Calu3 (cell line): ENCODE measurements around the gene TIMM50. TPM values are rescaled to one million over a fixed set of nuclear protein-coding genes. Genes with fewer than 3 reads are reported as not detected.

Experiments used
- BruUV-seq: library from RNA; stranded (reverse); fragments of 400-500 nt; replicated peaks from 2 replicates; lab custom pipeline; 2021; lab: Mats Ljungman, UMichigan
- CTCF ChIA-PET: fragments of 300-600 bp; sonication (Branson Sonifier 250); formaldehyde crosslinking; loops from one replicate; lab custom pipeline; 2022; ENCODE audit warnings: antibody characterized with exemption; lab: Charles Lee
- DNase-seq: peaks from one replicate; pipeline ENCODE4 v3.0.0; 2022
- H3K27ac Mint-ChIP-seq: one replicate; pipeline ENCODE4 v1.8.0; 2022; ENCODE audit warnings: mixed read lengths; ENCODE audit not compliant: unreplicated experiment
- H3K27me3 Mint-ChIP-seq: one replicate; pipeline ENCODE4 v1.8.0; 2022; ENCODE audit warnings: mixed read lengths; ENCODE audit not compliant: unreplicated experiment
- H3K36me3 Mint-ChIP-seq: one replicate; pipeline ENCODE4 v1.8.0; 2022; ENCODE audit warnings: mild to moderate bottlenecking, moderate library complexity, mixed read lengths; ENCODE audit not compliant: insufficient read depth, unreplicated experiment
- H3K4me1 Mint-ChIP-seq: one replicate; pipeline ENCODE4 v1.8.0; 2022; ENCODE audit warnings: mild to moderate bottlenecking, low read depth, mixed read lengths; ENCODE audit not compliant: unreplicated experiment
- H3K4me3 Mint-ChIP-seq: one replicate; pipeline ENCODE4 v1.8.0; 2022; ENCODE audit warnings: mild to moderate bottlenecking, low read depth, moderate library complexity, mixed read lengths; ENCODE audit not compliant: unreplicated experiment
- H3K9me3 Mint-ChIP-seq: one replicate; pipeline ENCODE4 v1.8.0; 2022; ENCODE audit warnings: low read depth, mixed read lengths; ENCODE audit not compliant: unreplicated experiment
- CTCF ChIP-seq: fragments of 200-600 bp; IDR thresholded peaks from one replicate; pipeline ENCODE4 v1.8.0; 2022; ENCODE audit warnings: antibody characterized with exemption; ENCODE audit not compliant: unreplicated experiment
- intact Hi-C: fragments of 100-400 bp; cut with micrococcal nuclease; formaldehyde crosslinking; loops from one replicate; pipeline ENCODE4 v1.10.0; 2022; ENCODE audit not compliant: unreplicated experiment
- total RNA-seq: library from RNA; stranded (reverse); gene quantifications from 2 replicates; pipeline ENCODE4 v1.2.3, GENCODE V29; 2022

The TIMM50 gene
- total RNA-seq, 1 experiment from 2014 or later = 116 TPM

DNA sequence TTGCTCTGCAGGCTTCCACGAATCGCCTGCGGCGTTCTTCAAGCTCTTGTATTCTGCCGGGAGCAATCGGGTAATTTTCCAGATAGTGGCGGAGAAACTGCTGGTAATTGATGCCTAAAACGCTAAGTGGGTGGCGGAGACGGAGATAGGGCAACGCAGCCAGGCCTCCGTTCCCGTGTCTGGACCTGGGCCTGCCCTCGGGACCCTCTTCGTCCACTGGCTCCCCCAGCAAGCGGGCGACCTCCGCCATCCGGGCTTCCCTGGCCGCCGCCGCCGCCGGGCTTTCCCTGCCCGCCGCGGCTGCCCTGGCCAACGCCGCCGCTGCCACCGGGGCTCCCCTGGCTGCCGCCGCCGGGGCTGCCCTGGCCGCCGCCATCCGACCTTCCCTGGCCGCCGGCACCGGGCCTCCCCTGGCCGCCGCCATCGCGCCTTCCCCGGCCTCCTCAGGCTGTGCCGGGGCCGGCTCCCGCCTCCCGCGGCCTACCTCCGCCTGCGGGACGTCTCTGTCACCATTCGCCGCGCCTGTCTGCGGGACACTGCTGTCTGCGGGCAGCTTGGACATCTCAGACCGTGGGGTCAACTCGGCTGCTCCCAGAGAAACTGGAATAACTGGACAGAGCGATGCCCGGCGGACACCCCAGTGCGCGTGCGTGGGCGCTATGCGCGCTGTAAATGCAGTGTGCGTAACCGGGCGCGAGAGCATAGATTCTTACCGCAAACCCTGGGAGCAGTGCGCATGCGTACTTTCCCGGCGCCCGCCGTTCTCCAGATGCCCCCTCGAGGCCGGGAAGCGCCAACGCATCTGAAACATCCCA lies 59.1 kb downstream of the TIMM50 start, which contains the start of gene EID2:
EID2 (minus strand) TSS at position 644 of the 815 bp plus-strand sequence; CDS start at position 562, 82 bp downstream.
- TF ChIP-seq CTCF = peak; percentile 86
- Mint-ChIP-seq H3K27me3 (peaks cover 49% of the 10 kb centered on the region), H3K4me3 (peak within 1 kb of the TSS; percentile 84), H3K27ac (peak within 1 kb of the TSS; percentile 84), H3K9me3 (no peaks in the 10 kb centered on the region), H3K36me3 (peaks cover 28% of the 10 kb centered on the region), H3K4me1 (peaks cover 28% of the 10 kb centered on the region)
- DNase-seq = peak; percentile 98
- BruUV-seq = TSS peak; percentile 78
- CTCF ChIA-PET = interaction anchor here (0.5 to 1.8 kb wide), 3 partner anchors 12 to 42 kb away, joined by 3 to 4 read pairs (median 3); no protein-coding TSS in a partner anchor
- intact Hi-C loops = no loop called here

- BruUV-seq = no TSS peak
- no peak for DNase-seq
- no peaks in the 10 kb centered on the region for H3K9me3 Mint-ChIP-seq
- H3K4me3 Mint-ChIP-seq = peak overlapping the region; percentile 84
- TF ChIP-seq CTCF = no peak
- peaks cover 28% of the 10 kb centered on the region for H3K4me1 Mint-ChIP-seq
- intact Hi-C loops = no loop called here
- H3K27ac Mint-ChIP-seq = peak overlapping the region; percentile 84
- CTCF ChIA-PET = interaction anchor here (0.6 to 1.8 kb wide), 2 partner anchors 42 to 102 kb away, joined by 3 to 4 read pairs; no protein-coding TSS in a partner anchor
- H3K36me3 Mint-ChIP-seq = peaks cover 28% of the 10 kb centered on the region
- peaks cover 49% of the 10 kb centered on the region for H3K27me3 Mint-ChIP-seq
Observed at GRCh38 chr19:39540333-39540673, 59.7 kb downstream of the TIMM50 start.

Other genes starting within 250 kb of the TIMM50 start
- not detected in 2 replicates for gene IFNL3, start 235.8 kb upstream of the TIMM50 start, total RNA-seq
- not detected in 2 replicates for gene IFNL4, start 232.0 kb upstream of the TIMM50 start, total RNA-seq
- not detected in 2 replicates for gene IFNL2, start 212.4 kb upstream of the TIMM50 start, total RNA-seq
- 1.0 and 1.1 TPM in 2 replicates for gene IFNL1, start 184.4 kb upstream of the TIMM50 start, total RNA-seq
- gene LRFN1, start 160.0 kb upstream of the TIMM50 start, total RNA-seq = 4.0 and 5.6 TPM in 2 replicates
- gene GMFG, start 144.8 kb upstream of the TIMM50 start, total RNA-seq = not detected in 2 replicates
- gene SAMD4B, start 138.4 kb upstream of the TIMM50 start, total RNA-seq = 214 and 237 TPM in 2 replicates
- 64.3 and 72.7 TPM in 2 replicates for gene PAF1, start 89.7 kb upstream of the TIMM50 start, total RNA-seq
- gene MED29, start 89.5 kb upstream of the TIMM50 start, total RNA-seq = 56.8 and 66.6 TPM in 2 replicates
- gene ZFP36, start 74.0 kb upstream of the TIMM50 start, total RNA-seq = 70.8 and 107 TPM in 2 replicates
- 64.1 and 65.3 TPM in 2 replicates for gene PLEKHG2, start 68.2 kb upstream of the TIMM50 start, total RNA-seq
- 1,912 and 1,929 TPM in 2 replicates for gene RPS16, start 44.9 kb upstream of the TIMM50 start, total RNA-seq
- 158 and 189 TPM in 2 replicates for gene SUPT5H, start 35.3 kb upstream of the TIMM50 start, total RNA-seq
- 0.19 and 0.42 TPM in 2 replicates for gene DLL3, start 18.1 kb downstream of the TIMM50 start, total RNA-seq
- gene SELENOV, start 34.3 kb downstream of the TIMM50 start, total RNA-seq = not detected in 2 replicates
- gene EID2B, start 52.0 kb downstream of the TIMM50 start, total RNA-seq = 2.4 and 3.3 TPM in 2 replicates
- gene EID2, start 59.3 kb downstream of the TIMM50 start, total RNA-seq = 14.6 and 17.5 TPM in 2 replicates
- not detected in 2 replicates for gene LGALS13, start 121.7 kb downstream of the TIMM50 start, total RNA-seq
- not detected in 2 replicates for gene LGALS16, start 175.1 kb downstream of the TIMM50 start, total RNA-seq
- not detected in 2 replicates for gene LGALS14, start 223.6 kb downstream of the TIMM50 start, total RNA-seq